GM19463 (cell line): ENCODE data around the gene CDC20.
"Not testable (repeated sequence)": the region's sequence is repeated elsewhere in the genome, so short reads cannot be mapped to it uniquely, and the experiment has no call there.

ENCODE experiments used
- ATAC-seq: cut with Tn5 transposase; IDR thresholded peaks from one replicate; pipeline ENCODE4 v1.9.1; 2021; ENCODE audit warnings: mild to moderate bottlenecking, moderate library complexity; ENCODE audit not compliant: unreplicated experiment

The CDC20 gene

GRCh38 chr1:43377831-43378230, 19.1 kb downstream of the CDC20 start:
- no peak for ATAC-seq

- no peak for ATAC-seq
These were observed 20.7 kb downstream of the CDC20 start for GRCh38 chr1:43379476-43379875.

- ATAC-seq, result no peak
These were observed 22.8 kb downstream of the CDC20 start for GRCh38 chr1:43381612-43382011.

GRCh38 chr1:43382027-43382779, 23.4 kb downstream of the CDC20 start:
- ATAC-seq, result no peak

DNA sequence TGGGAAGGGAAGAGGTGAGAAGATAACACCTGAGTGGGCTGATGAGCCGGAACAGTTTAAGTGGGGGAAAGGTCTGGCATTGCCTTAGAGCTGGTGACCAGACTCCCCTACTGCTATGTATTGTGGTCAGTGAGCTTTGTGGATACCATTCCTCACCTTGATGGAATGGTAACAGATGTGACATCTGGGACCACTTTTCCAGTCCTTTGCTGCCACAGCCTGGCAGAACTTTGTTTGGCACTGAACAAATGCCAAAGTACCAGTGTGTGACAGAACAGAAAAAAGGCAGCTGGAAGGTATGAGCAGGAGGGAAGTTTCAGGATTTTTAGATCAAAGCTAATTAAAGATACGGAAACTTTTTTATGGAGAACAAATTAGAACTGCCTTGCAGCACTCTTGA, 24.7 kb downstream of the CDC20 start:
- ATAC-seq, result no peak

DNA sequence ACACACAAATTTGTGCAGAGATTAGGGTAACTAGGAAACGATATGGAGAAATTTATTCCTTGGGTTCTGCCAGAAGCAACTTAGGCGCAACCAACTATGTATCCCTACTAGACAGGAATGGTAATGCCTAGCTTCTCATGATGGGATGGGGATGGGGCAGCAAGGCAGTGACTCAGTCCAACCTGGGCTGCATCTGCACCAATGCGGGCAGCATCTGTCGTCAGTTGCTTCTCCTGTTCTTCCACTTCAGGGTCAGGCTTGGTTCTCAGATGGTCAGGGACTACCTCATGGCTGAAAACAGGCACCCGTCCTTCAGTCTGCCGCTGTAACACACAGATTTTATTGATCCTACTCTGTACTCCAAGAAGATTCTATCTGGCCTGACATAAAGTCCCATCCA, 27.9 kb downstream of the CDC20 start:
- ATAC-seq, result no peak

- no peak for ATAC-seq
These were observed 29.3 kb downstream of the CDC20 start for GRCh38 chr1:43387976-43388599.

GRCh38 chr1:43388613-43389012, 29.8 kb downstream of the CDC20 start:
- ATAC-seq, result no peak

DNA sequence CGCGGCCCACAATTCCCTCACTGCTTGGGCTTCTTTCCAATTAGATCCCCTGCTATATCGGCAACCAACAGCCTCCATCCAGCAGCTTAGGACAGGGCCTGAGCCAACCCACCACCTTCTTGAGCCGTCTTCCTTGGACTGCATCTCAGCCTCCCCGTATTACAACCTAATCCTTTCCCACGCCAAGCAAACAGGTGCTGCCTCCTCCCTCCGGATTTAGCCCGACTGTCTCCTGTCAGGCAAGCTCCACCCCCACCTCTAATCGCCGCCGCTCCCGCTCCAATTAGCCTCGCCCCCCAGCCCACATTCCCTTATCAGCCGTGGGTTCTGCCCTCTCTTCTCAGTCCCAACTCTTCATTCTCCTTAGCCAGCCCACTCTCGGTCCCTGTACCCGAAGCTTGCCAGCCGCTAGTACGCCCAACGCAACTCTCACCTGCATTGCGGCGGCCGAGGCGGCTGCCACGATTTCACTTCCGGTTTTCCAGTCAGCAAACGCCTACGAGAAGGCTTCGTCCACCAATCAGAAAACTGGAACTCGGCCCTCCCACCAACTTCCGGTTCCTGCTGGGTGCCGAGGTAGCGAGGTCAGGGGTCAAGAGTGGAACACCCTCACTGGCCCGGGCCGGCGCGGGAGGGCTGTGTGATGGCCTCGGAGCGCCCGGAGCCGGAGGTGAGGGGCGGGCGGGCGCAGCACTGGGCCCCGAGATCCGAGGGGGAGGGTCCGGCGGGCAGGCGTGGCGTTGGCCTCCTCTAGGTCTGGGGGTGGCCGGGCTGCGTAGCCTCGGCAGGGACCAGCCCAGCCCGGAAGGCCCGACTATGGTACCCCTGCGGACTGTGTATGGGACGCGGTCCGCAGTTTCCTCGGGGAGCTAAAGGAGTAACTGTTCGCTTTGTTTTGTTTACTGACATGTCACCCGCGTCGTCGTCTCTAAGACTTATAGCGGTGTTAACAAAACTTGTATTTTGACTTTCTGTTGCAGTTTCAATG, 30.8 kb downstream of the CDC20 start, which contains the start of the genes MED8 and SZT2:
MED8 (minus strand) TSS at position 475 of the 988 bp plus-strand sequence; CDS start at position 439, 36 bp downstream.
SZT2 (plus strand) TSS at position 574 of the 988 bp plus-strand sequence; CDS start at position 644, 70 bp downstream.
- ATAC-seq, result peak; percentile 90

GRCh38 chr1:43392702-43393101, 33.9 kb downstream of the CDC20 start:
- ATAC-seq, result no peak

- no peak for ATAC-seq
These were observed 36.7 kb downstream of the CDC20 start for GRCh38 chr1:43395523-43395922.

DNA sequence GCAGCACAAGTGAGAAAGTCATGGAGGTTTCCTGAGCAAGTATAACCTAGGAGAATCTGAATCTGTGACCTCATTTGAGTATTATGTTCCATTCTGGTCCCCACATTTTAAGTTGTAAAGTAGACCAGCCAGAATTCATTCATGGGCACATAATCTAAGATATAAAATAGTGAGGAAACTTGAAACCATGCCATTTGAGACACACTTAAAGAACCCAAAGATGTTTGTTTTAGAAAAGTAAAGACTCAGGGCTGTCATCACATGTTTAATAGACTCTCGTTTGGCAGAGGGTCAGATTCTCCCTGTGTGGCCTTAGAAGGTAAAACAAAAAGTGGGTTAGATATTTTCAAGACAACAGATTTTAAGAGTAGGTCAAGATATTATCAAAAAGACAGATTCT, 37.3 kb downstream of the CDC20 start:
- ATAC-seq, result no peak

- ATAC-seq, result no peak
These were observed 39.4 kb downstream of the CDC20 start for GRCh38 chr1:43398227-43398626.

DNA sequence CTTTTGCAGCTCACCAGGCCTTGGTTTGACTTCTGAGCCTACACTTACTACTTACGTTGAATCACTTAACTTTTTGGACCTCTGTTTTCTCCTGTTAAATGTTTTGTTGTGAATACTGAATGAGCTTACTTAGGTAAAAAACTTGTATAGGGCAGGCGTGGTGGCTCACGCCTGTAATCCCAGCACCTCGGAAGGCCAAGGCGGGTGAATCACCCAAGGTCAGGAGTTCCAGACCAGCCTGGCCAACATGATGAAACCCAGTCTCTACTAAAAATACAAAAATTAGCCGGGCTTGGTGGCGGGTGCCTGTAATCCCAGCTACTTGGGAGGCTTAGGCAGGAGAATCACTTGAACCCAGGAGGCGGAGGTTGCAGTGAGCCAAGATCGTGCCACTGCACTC, 41.7 kb downstream of the CDC20 start:
- not testable (repeated sequence) for ATAC-seq

DNA sequence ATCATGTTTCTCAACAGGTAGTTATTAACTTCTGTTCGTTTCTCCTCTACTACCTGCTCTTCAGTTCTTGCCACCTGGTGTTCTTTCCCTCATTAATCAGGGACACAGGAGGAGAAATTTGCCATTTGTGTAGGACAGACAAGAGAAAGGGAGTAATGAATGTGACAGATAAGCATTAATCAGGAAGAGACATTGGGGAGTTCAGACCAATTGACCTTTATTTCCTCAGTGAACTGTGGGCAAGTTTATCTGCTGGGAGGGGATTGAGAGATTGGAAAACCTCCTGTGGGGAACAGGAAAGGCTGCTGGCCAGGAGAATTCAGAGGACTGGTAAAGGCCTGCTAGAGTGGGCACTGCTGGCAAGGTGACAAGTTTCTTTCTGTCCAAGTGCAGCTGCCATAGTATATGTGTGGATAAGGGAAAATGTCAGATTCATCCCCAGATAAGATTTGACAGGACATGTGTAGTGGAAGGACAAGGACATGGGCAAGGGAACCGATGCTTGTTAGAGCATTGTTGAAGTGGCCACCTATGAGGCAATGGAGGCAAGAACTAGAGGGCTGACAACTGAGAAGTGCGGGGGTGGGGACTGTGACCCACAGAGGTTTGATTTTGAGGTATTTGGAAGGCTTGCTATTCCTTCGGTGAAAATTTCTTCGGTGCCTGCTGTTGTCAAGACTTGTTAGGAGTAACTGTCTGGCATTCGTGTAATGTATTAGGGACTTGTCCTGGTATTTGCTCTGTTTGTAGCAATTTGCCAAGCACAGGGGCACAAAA, 43.5 kb downstream of the CDC20 start:
- no peak for ATAC-seq

GRCh38 chr1:43404353-43404752, 45.6 kb downstream of the CDC20 start:
- no peak for ATAC-seq

DNA sequence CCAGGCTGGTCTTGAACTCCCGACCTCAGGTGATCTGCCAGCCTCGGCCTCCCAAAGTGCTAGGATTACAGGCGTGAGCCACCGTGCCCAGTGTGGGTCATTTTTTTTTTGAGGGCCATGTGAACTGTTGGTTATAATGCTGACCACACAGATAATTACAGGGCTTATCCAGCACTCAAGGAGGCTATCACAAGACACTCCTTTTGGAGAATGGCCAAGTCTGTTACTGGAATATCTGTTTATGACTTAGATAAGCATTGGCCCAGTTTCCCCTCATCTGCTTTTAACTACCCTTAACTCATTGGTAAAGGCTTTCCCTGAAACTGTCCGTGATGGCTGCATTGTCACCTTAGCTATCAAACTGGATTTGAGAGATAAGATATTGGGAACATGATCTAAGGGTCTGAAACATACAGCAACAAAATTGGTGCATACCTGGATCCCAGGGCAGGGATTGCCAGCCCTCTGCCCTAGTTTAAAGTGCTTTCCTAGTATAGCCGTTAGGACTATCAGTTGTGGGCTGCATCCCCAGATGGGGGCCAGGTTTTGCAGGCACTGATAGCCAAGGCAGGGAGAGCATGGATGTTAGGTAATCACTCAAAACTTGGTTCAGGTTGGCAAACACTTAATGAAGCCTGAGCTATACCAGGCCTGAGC, 46.6 kb downstream of the CDC20 start:
- no peak for ATAC-seq

- ATAC-seq, result no peak
These were observed 47.1 kb downstream of the CDC20 start for GRCh38 chr1:43405876-43406234.

DNA sequence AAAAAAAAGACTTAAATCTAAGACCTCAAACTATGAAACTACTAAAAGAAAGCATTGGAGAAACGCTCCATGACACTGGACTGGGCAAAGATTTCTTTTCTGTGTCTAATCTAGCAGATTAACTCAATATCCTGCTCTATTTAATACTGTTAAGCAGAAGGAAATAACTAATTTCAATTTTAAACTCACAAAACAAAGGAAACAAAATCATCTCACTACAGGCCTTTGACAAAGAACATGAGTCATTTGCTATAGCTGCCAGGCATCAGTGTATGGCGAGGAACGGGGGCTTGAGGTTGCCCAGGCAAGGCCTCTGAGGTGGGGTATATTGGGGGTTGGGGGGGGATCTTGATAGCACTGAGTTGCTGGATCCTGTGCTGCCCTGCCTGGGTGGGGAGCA, 51.8 kb downstream of the CDC20 start:
- ATAC-seq, result no peak
